Upper lobe of left lung (tissue), 4 donors: ENCODE data around the gene SLC12A7.

Experiments
- POLR2AphosphoS5 ChIP-seq, 2 donors: sonication (generic); formaldehyde crosslinking; IDR thresholded peaks; one replicate each; pipeline ENCODE4 v1.5.1; 2017; ENCODE audit warnings: antibody characterized with exemption in 2 of 2
- TF ChIP-seq, protein P1 (sequence below), 6 experiments: fragments of 450-650 bp in 4 of 6; fragments of 200-600 bp in 2 of 6; sonication (generic) in 2 of 6; IDR thresholded peaks; one replicate each; pipeline ENCODE4 v1.5.1; 2016 to 2019; ENCODE audit warnings: antibody characterized with exemption in 6 of 6

DNA sequence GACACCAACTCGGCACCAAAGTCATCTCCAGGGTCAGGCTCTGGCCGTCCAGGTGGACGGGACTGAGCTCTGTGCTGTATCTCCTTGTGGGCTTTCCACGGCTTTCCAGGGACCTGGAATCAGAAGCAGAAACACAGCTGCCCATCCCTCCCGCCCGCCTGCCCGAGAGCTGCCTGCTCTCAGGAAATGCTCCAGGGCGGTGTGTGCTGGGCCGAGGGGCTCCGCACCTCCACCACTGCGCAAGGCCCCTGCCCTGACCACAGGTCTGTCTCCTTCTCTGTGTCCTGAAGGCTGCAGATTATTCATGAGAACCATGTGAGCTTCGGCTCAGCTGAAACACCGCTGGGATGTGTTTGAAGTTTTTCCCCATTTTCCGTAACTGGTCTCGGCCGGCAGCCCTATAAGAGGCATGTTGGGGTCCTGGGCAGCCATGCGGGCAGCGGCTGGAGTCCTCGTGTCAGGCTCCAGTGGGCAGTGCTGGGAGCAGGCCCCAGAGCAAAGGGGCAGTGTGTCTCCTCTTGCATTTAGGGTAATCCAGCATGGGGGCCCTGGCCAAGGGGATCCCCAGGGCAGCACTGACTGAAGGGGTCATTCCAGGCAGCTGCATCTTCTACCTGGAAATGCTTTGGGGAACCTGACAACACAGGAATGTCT is 80.4 kb downstream of the SLC12A7 start:
- TF ChIP-seq, protein P1, sequence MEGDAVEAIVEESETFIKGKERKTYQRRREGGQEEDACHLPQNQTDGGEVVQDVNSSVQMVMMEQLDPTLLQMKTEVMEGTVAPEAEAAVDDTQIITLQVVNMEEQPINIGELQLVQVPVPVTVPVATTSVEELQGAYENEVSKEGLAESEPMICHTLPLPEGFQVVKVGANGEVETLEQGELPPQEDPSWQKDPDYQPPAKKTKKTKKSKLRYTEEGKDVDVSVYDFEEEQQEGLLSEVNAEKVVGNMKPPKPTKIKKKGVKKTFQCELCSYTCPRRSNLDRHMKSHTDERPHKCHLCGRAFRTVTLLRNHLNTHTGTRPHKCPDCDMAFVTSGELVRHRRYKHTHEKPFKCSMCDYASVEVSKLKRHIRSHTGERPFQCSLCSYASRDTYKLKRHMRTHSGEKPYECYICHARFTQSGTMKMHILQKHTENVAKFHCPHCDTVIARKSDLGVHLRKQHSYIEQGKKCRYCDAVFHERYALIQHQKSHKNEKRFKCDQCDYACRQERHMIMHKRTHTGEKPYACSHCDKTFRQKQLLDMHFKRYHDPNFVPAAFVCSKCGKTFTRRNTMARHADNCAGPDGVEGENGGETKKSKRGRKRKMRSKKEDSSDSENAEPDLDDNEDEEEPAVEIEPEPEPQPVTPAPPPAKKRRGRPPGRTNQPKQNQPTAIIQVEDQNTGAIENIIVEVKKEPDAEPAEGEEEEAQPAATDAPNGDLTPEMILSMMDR (IDR thresholded peaks at IDR 0.05), result no peak
- TF ChIP-seq POLR2AphosphoS5 (IDR thresholded peaks at IDR 0.05), result no peak
